Fibroblast of mammary gland (primary cell): ENCODE results near the gene WDR70.

Experiments
- DNase-seq: peaks from one replicate; pipeline ENCODE4 v3.0.0-alpha.2; 2010; ENCODE audit warnings: low read depth
- H3K4me3 ChIP-seq: 2 replicates; pipeline ENCODE4 v1.5.1; 2011; ENCODE audit warnings: low read depth, mild to moderate bottlenecking, low read length, moderate library complexity; ENCODE audit not compliant: control insufficient read depth
- CTCF ChIP-seq: conservative IDR thresholded peaks from 2 replicates; pipeline ENCODE4 v1.5.1; 2011; ENCODE audit warnings: low read depth, low read length, inconsistent platforms; ENCODE audit not compliant: control insufficient read depth, insufficient read depth

WDR70 gene

GRCh38 chr5:37701868-37702267 lies 322.8 kb downstream of the WDR70 start:
- no peak for DNase-seq
- TF ChIP-seq CTCF, result no peak

GRCh38 chr5:37703841-37704241 lies 324.7 kb downstream of the WDR70 start:
- TF ChIP-seq CTCF, result no peak
- no peak overlapping the region for H3K4me3 ChIP-seq
- no peak for DNase-seq

More at GRCh38 chr5:37701868-37702267, 322.8 kb downstream of the WDR70 start:
- H3K4me3 ChIP-seq, result no peak overlapping the region

- no peak for DNase-seq
- no peak for TF ChIP-seq CTCF
- H3K4me3 ChIP-seq, result no peak overlapping the region
These were observed 325.3 kb downstream of the WDR70 start for GRCh38 chr5:37704406-37704805.

- DNase-seq, result no peak
- no peak for TF ChIP-seq CTCF
- H3K4me3 ChIP-seq, result no peak overlapping the region
These were observed 329.9 kb downstream of the WDR70 start for GRCh38 chr5:37709020-37709419.

- peak; percentile 40 for DNase-seq
- no peak overlapping the region for H3K4me3 ChIP-seq
- no peak for TF ChIP-seq CTCF
These were observed 331.8 kb downstream of the WDR70 start for GRCh38 chr5:37710965-37711364.

- no peak for DNase-seq
- no peak for TF ChIP-seq CTCF
These were observed 333.6 kb downstream of the WDR70 start for GRCh38 chr5:37712750-37713149.

GRCh38 chr5:37714756-37715155 lies 335.6 kb downstream of the WDR70 start:
- H3K4me3 ChIP-seq, result no peak overlapping the region
- no peak for TF ChIP-seq CTCF
- peak; percentile 78 for DNase-seq

More at GRCh38 chr5:37712750-37713149, 333.6 kb downstream of the WDR70 start:
- H3K4me3 ChIP-seq, result no peak overlapping the region
